B cell (primary cell): Measurements from ENCODE around the gene TNFRSF9. TPM values are rescaled to one million over a fixed set of nuclear protein-coding genes. Genes with fewer than 3 reads are reported as not detected.

Source experiments
- ATAC-seq: fragments of 200-7000 bp; cut with Tn5 transposase; one replicate; pipeline ENCODE4 v1.10.0; 2021; ENCODE audit warnings: low read depth, mild to moderate bottlenecking, moderate number of reproducible peaks, moderate library complexity
- CTCF ChIA-PET: fragments of 350-600 bp; sonication (Branson Sonifier 250); formaldehyde crosslinking; loops from one replicate; lab custom pipeline; 2021; ENCODE audit warnings: antibody characterized with exemption, inconsistent platforms; lab: Charles Lee
- POLR2A ChIA-PET: fragments of 350-600 bp; sonication (Branson Sonifier 250); formaldehyde crosslinking; loops from one replicate; lab custom pipeline; 2021; ENCODE audit warnings: antibody characterized with exemption; lab: Charles Lee
- DNase-seq: peaks from one replicate; pipeline ENCODE4 v3.0.0; 2013
- H2AFZ ChIP-seq: 2 replicates; pipeline ENCODE4 v1.6.1; 2012; ENCODE audit warnings: mild to moderate bottlenecking, low read depth, low read length; ENCODE audit not compliant: insufficient read depth, poor library complexity, severe bottlenecking
- H3K27ac ChIP-seq, 2 donors: 1 replicate in 1 of 2; 2 replicates in 1 of 2; pipeline ENCODE4 v1.5.1; 2012 to 2013; ENCODE audit warnings: low read length in 2 of 2, mild to moderate bottlenecking in 2 of 2, moderate library complexity in 1 of 2
- H3K27me3 ChIP-seq, 4 experiments: fragments of 200-600 bp in 1 of 4; sonication (generic) in 1 of 4; replicated peaks in 1 of 4; 1 replicate in 2 of 4; 2 replicates in 2 of 4; pipeline versions ENCODE4 v1.6.1 to v1.7.0; 2013 to 2016; ENCODE audit warnings: low read length in 3 of 4, mild to moderate bottlenecking in 2 of 4, mixed read lengths in 1 of 4, moderate library complexity in 1 of 4; ENCODE audit not compliant: insufficient read depth in 4 of 4, control insufficient read depth in 3 of 4; ENCODE audit errors: control extremely low read depth in 1 of 4
- H3K36me3 ChIP-seq, 2 experiments: replicated peaks in 1 of 2; 1 replicate in 1 of 2; 2 replicates in 1 of 2; pipeline versions ENCODE4 v1.6.1 to v1.7.1; 2013; ENCODE audit warnings: low read length in 1 of 2; ENCODE audit not compliant: insufficient read depth in 2 of 2, control insufficient read depth in 1 of 2; ENCODE audit errors: control extremely low read depth in 1 of 2, extremely low read depth in 1 of 2
- H3K4me1 ChIP-seq, 2 donors: fragments of 200-600 bp in 1 of 2; sonication (generic) in 1 of 2; 1 replicate in 1 of 2; 2 replicates in 1 of 2; pipeline versions ENCODE4 v1.5.1 to v1.6.1; 2013 to 2017; ENCODE audit warnings: low read length in 2 of 2; ENCODE audit not compliant: control insufficient read depth in 2 of 2, insufficient read depth in 2 of 2
- H3K4me2 ChIP-seq: replicated peaks from 2 replicates; pipeline ENCODE3; 2012; ENCODE audit warnings: mild to moderate bottlenecking, low read depth, low read length; ENCODE audit not compliant: poor library complexity, severe bottlenecking
- H3K4me3 ChIP-seq, 5 experiments: fragments of 200-600 bp in 1 of 5; sonication (generic) in 1 of 5; 1 replicate in 3 of 5; 2 replicates in 2 of 5; pipeline versions ENCODE4 v1.5.1 to v1.7.0; 2011 to 2016; ENCODE audit warnings: low read length in 4 of 5, mild to moderate bottlenecking in 4 of 5, low read depth in 2 of 5, control low read depth in 1 of 5, moderate library complexity in 1 of 5; ENCODE audit not compliant: insufficient read depth in 1 of 5; ENCODE audit errors: control extremely low read depth in 1 of 5, extremely low read depth in 1 of 5
- H3K79me2 ChIP-seq: fragments of 200-600 bp; sonication (generic); one replicate; pipeline ENCODE4 v1.6.0; 2016; ENCODE audit warnings: low read length; ENCODE audit not compliant: control insufficient read depth, insufficient read depth
- H3K9ac ChIP-seq: fragments of 200-600 bp; sonication (generic); 2 replicates; pipeline ENCODE4 v1.6.1; 2017; ENCODE audit warnings: mild to moderate bottlenecking, low read length, moderate library complexity
- H3K9me3 ChIP-seq, 3 donors: one replicate each; pipeline versions ENCODE4 v1.6.1 to v1.7.1; 2013; ENCODE audit warnings: low read length in 2 of 3; ENCODE audit not compliant: control insufficient read depth in 2 of 3, insufficient read depth in 1 of 3; ENCODE audit errors: control extremely low read depth in 1 of 3
- H4K20me1 ChIP-seq: 2 replicates; pipeline ENCODE4 v1.6.0; 2012; ENCODE audit warnings: mild to moderate bottlenecking, low read length; ENCODE audit not compliant: insufficient read depth, control insufficient read depth, poor library complexity, severe bottlenecking
- H3K27ac Mint-ChIP-seq: one replicate; pipeline ENCODE4 v1.8.0; 2021; ENCODE audit warnings: mixed read lengths
- H3K27me3 Mint-ChIP-seq: one replicate; pipeline ENCODE4 v1.8.0; 2021; ENCODE audit warnings: mixed read lengths
- H3K4me1 Mint-ChIP-seq: one replicate; pipeline ENCODE4 v1.8.0; 2021; ENCODE audit warnings: mixed read lengths
- H3K4me3 Mint-ChIP-seq: one replicate; pipeline ENCODE4 v1.8.0; 2021; ENCODE audit warnings: mixed read lengths
- H3K9me3 Mint-ChIP-seq: one replicate; pipeline ENCODE4 v1.8.0; 2022; ENCODE audit warnings: mixed read lengths; ENCODE audit not compliant: insufficient read depth
- CTCF ChIP-seq: fragments of 200-600 bp; IDR thresholded peaks from one replicate; pipeline ENCODE4 v1.8.0; 2022; ENCODE audit warnings: antibody characterized with exemption, mild to moderate bottlenecking
- EZH2 ChIP-seq: IDR thresholded peaks from 2 replicates; pipeline ENCODE4 v1.6.1; 2012; ENCODE audit warnings: borderline replicate concordance, low read depth, mild to moderate bottlenecking, moderate library complexity, low read length; ENCODE audit not compliant: insufficient read depth, poor library complexity, severe bottlenecking
- WGBS: methylation state at CpG from one replicate; pipeline ENCODE4 v1.1.5; 2013; ENCODE audit warnings: missing lambda C conversion rate; ENCODE audit not compliant: insufficient coverage; 5-methylcytosine and 5-hydroxymethylcytosine counted together
- intact Hi-C: fragments of 100-400 bp; cut with micrococcal nuclease; formaldehyde crosslinking; loops from one replicate; pipeline ENCODE4 v1.10.0; 2022
- polyA plus RNA-seq: library from polyadenylated mRNA; depleted of rRNA; stranded (reverse); fragments of >200 nt; gene quantifications from 2 replicates; pipeline ENCODE4 v1.2.3, GENCODE V29; 2012
- total RNA-seq, 2 donors: library from RNA; stranded (reverse); fragments of 120-200 nt in 1 of 2; gene quantifications; 1 replicate in 1 of 2; 2 replicates in 1 of 2; pipeline versions ENCODE4 v1.2.3 to v1.2.4, GENCODE V29; 2013 to 2022

Gene TNFRSF9
- total and polyA plus RNA-seq, 2 donors (not counting 1 experiment from before 2014, with no cell fraction given) = 0.01 to 0.44 TPM

GRCh38 chr1:7905262-7905661 lies 35.4 kb downstream of the TNFRSF9 start:
- DNase-seq (no peak), ATAC-seq (no peak)
- Histone ChIP-seq H4K20me1 (no peaks in the 10 kb centered on the region), H3K27ac (no peak overlapping the region), H3K4me1 (peaks cover 3 to 6% of the 10 kb centered on the region in 2 donors), H3K4me2 (no peak overlapping the region), H3K27me3 (peaks cover 0 to 9% (median 0%) of the 10 kb centered on the region in 4 experiments), H3K36me3 (no peaks in the 10 kb centered on the region), H3K79me2 (no peaks in the 10 kb centered on the region), H3K4me3 (no peak overlapping the region), H3K9me3 (peaks cover 0 to 3% (median 0%) of the 10 kb centered on the region in 3 donors), H3K9ac (no peak overlapping the region), H2AFZ (no peak overlapping the region)
- WGBS = 84% methylated on average over 8 of the region's 12 CpGs
- Mint-ChIP-seq H3K27ac (no peak overlapping the region), H3K4me3 (no peak overlapping the region), H3K4me1 (peaks cover 2% of the 10 kb centered on the region), H3K9me3 (no peaks in the 10 kb centered on the region), H3K27me3 (no peaks in the 10 kb centered on the region)
- no peak for TF ChIP-seq EZH2
- no peak for TF ChIP-seq CTCF
- POLR2A ChIA-PET = no interaction called here
- CTCF ChIA-PET = interaction anchor here (0.7 to 4.4 kb wide), 4 partner anchors 17 to 237 kb away, joined by 3 to 44 read pairs (median 8); no protein-coding TSS in a partner anchor
- intact Hi-C loops = no loop called here

- Histone ChIP-seq H3K36me3 (no peaks in the 10 kb centered on the region), H3K9ac (peak overlapping the region; percentile 25), H3K4me1 (peaks cover 3 to 6% of the 10 kb centered on the region in 2 donors), H3K4me3 (peak overlapping the region in 2 of 5 experiments; percentile 20 to 38), H3K4me2 (peak overlapping the region; percentile 60), H4K20me1 (no peaks in the 10 kb centered on the region), H3K27ac (no peak overlapping the region), H3K79me2 (no peaks in the 10 kb centered on the region), H3K9me3 (no peaks in the 10 kb centered on the region), H3K27me3 (peaks cover 0 to 9% (median 0%) of the 10 kb centered on the region in 4 experiments), H2AFZ (peak overlapping the region; percentile 68)
- ATAC-seq = peak; percentile 67
- Mint-ChIP-seq H3K9me3 (no peaks in the 10 kb centered on the region), H3K27ac (no peak overlapping the region), H3K27me3 (no peaks in the 10 kb centered on the region), H3K4me3 (peak overlapping the region; percentile 59), H3K4me1 (peaks cover 2% of the 10 kb centered on the region)
- POLR2A ChIA-PET = no interaction called here
- DNase-seq = peak; percentile 77
- intact Hi-C loops = loop anchor here (1.0 to 2.0 kb wide), 3 partner anchors 94 to 235 kb away; no protein-coding TSS in a partner anchor
- CTCF ChIA-PET = interaction anchor here (0.7 to 4.4 kb wide), 5 partner anchors 10 to 234 kb away, joined by 3 to 44 read pairs (median 6); no protein-coding TSS in a partner anchor
- WGBS = 10% methylated on average over 10 of the region's 21 CpGs
- TF ChIP-seq CTCF (peak; percentile 73), EZH2 (no peak)
These were observed 38.1 kb downstream of the TNFRSF9 start for GRCh38 chr1:7902478-7903085.
